Smooth muscle cell (in vitro differentiated cells): ENCODE data around the gene DIO3. TPM values are rescaled to one million over a fixed set of nuclear protein-coding genes. Genes with fewer than 3 reads are reported as not detected.
"Not testable (repeated sequence)": the region's sequence is repeated elsewhere in the genome, so short reads cannot be mapped to it uniquely, and the experiment has no call there.

ENCODE experiments used
- DNase-seq: peaks from one replicate; lab custom pipeline; 2025; ENCODE audit not compliant: unreplicated experiment; lab: John Stamatoyannopoulos, UW
- H2AFZ ChIP-seq: fragments of 200-600 bp; sonication (generic); 2 replicates; pipeline ENCODE4 v1.6.0; 2016; ENCODE audit warnings: antibody characterized with exemption, low read depth, mild to moderate bottlenecking
- H3F3A ChIP-seq: fragments of 200-600 bp; sonication (generic); 2 replicates; pipeline ENCODE4 v1.6.0; 2017; ENCODE audit warnings: antibody characterized with exemption, low read depth
- H3K27ac ChIP-seq: fragments of 200-600 bp; sonication (generic); 2 replicates; pipeline ENCODE4 v1.5.1; 2016; ENCODE audit warnings: low read depth, mild to moderate bottlenecking
- H3K27me3 ChIP-seq: fragments of 200-600 bp; sonication (generic); 2 replicates; pipeline ENCODE4 v1.6.1; 2016; ENCODE audit warnings: low read depth, mild to moderate bottlenecking
- H3K36me3 ChIP-seq: fragments of 200-600 bp; sonication (generic); 2 replicates; pipeline ENCODE4 v1.5.1; 2016; ENCODE audit warnings: low read depth
- H3K4me1 ChIP-seq: fragments of 200-600 bp; sonication (generic); 2 replicates; pipeline ENCODE4 v1.5.1; 2016; ENCODE audit warnings: low read depth
- H3K4me2 ChIP-seq: fragments of 200-600 bp; sonication (generic); 2 replicates; pipeline ENCODE4 v1.6.0; 2016; ENCODE audit warnings: mild to moderate bottlenecking
- H3K4me3 ChIP-seq: fragments of 200-600 bp; sonication (generic); 2 replicates; pipeline ENCODE4 v1.5.1; 2016; ENCODE audit warnings: mild to moderate bottlenecking
- H3K79me2 ChIP-seq: fragments of 200-600 bp; sonication (generic); 2 replicates; pipeline ENCODE4 v1.6.0; 2016; ENCODE audit warnings: low read depth, mild to moderate bottlenecking
- H3K9ac ChIP-seq: fragments of 200-600 bp; sonication (generic); 2 replicates; pipeline ENCODE4 v1.6.0; 2016; ENCODE audit warnings: low read depth
- H3K9me3 ChIP-seq: fragments of 200-600 bp; sonication (generic); replicated peaks from 2 replicates; pipeline ENCODE4 v1.5.1; 2016; ENCODE audit warnings: low read depth
- H4K20me1 ChIP-seq: fragments of 200-600 bp; sonication (generic); 2 replicates; pipeline ENCODE4 v1.6.0; 2016; ENCODE audit warnings: low read depth
- WGBS: methylation state at CpG from one replicate; pipeline ENCODE4 v1.1.7; 2016; ENCODE audit warnings: low lambda C conversion rate; 5-methylcytosine and 5-hydroxymethylcytosine counted together
- polyA plus RNA-seq: library from polyadenylated mRNA; unstranded; fragments of >200 nt; fragmentation: Nextera tagmentation; extraction: Ambion mirVana; gene quantifications from 2 replicates; pipeline ENCODE4 v1.2.1, GENCODE V29; 2016
- total RNA-seq: library from RNA; depleted of rRNA; stranded (reverse); fragments of >200 nt; gene quantifications from 2 replicates; pipeline ENCODE4 v1.2.3, GENCODE V29; 2014
- TF ChIP-seq, protein P1 (sequence below): fragments of 200-600 bp; sonication (generic); IDR thresholded peaks from 2 replicates; pipeline ENCODE4 v1.5.1; 2017; ENCODE audit warnings: borderline replicate concordance, mild to moderate bottlenecking, antibody characterized with exemption; ENCODE audit not compliant: insufficient read depth, poor library complexity, severe bottlenecking

Gene DIO3
- total and polyA plus RNA-seq, 2 experiments from 2014 or later, result 21.0 to 36.5 TPM

GRCh38 chr14:101553931-101554330, 7.4 kb upstream of the DIO3 start:
- H4K20me1 ChIP-seq, result peaks cover 14% of the 10 kb centered on the region
- no peak overlapping the region for H3K4me2 ChIP-seq

GRCh38 chr14:101554991-101555668, 6.2 kb upstream of the DIO3 start:
- H3K9ac ChIP-seq, result no peak overlapping the region
- no peak for DNase-seq
- no peak overlapping the region for H2AFZ ChIP-seq
- peaks cover 5% of the 10 kb centered on the region for H3K27me3 ChIP-seq
- H3K4me3 ChIP-seq, result no peak overlapping the region
- peaks cover 19% of the 10 kb centered on the region for H4K20me1 ChIP-seq
- H3K27ac ChIP-seq, result no peak overlapping the region
- WGBS, result 82% methylated on average over 20 of the region's 20 CpGs
- H3F3A ChIP-seq, result no peaks in the 10 kb centered on the region
- peaks cover 5% of the 10 kb centered on the region for H3K4me1 ChIP-seq
- H3K79me2 ChIP-seq, result peaks cover 18% of the 10 kb centered on the region
- no peaks in the 10 kb centered on the region for H3K9me3 ChIP-seq
- H3K4me2 ChIP-seq, result no peak overlapping the region
- TF ChIP-seq, protein P1, sequence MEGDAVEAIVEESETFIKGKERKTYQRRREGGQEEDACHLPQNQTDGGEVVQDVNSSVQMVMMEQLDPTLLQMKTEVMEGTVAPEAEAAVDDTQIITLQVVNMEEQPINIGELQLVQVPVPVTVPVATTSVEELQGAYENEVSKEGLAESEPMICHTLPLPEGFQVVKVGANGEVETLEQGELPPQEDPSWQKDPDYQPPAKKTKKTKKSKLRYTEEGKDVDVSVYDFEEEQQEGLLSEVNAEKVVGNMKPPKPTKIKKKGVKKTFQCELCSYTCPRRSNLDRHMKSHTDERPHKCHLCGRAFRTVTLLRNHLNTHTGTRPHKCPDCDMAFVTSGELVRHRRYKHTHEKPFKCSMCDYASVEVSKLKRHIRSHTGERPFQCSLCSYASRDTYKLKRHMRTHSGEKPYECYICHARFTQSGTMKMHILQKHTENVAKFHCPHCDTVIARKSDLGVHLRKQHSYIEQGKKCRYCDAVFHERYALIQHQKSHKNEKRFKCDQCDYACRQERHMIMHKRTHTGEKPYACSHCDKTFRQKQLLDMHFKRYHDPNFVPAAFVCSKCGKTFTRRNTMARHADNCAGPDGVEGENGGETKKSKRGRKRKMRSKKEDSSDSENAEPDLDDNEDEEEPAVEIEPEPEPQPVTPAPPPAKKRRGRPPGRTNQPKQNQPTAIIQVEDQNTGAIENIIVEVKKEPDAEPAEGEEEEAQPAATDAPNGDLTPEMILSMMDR, result no peak
- no peaks in the 10 kb centered on the region for H3K36me3 ChIP-seq

More at GRCh38 chr14:101553931-101554330, 7.4 kb upstream of the DIO3 start:
- Histone ChIP-seq H2AFZ (no peak overlapping the region), H3K4me1 (peaks cover 2% of the 10 kb centered on the region), H3K9ac (no peak overlapping the region), H3K79me2 (peaks cover 6% of the 10 kb centered on the region), H3F3A (no peaks in the 10 kb centered on the region), H3K4me3 (no peak overlapping the region), H3K27ac (no peak overlapping the region), H3K9me3 (no peaks in the 10 kb centered on the region), H3K36me3 (no peaks in the 10 kb centered on the region), H3K27me3 (no peaks in the 10 kb centered on the region)
- DNase-seq, result no peak
- WGBS, result 97% methylated on average over 6 of the region's 6 CpGs
- TF ChIP-seq, protein P1, result no peak

GRCh38 chr14:101555669-101556043, 5.6 kb upstream of the DIO3 start:
- H3K27me3 ChIP-seq, H3K27ac ChIP-seq, H3F3A ChIP-seq, H3K4me2 ChIP-seq, H3K36me3 ChIP-seq, DNase-seq, H2AFZ ChIP-seq, H3K9me3 ChIP-seq, H3K9ac ChIP-seq, H3K4me1 ChIP-seq, H3K4me3 ChIP-seq: not testable (repeated sequence)
- peaks cover 19% of the 10 kb centered on the region for H4K20me1 ChIP-seq
- 90% methylated on average over 5 of the region's 5 CpGs for WGBS
- H3K79me2 ChIP-seq, result peaks cover 18% of the 10 kb centered on the region

- Histone ChIP-seq H3K27ac (no peak overlapping the region), H3K9ac (no peak overlapping the region), H3K4me3 (no peak overlapping the region), H3K4me2 (no peak overlapping the region), H3F3A (no peaks in the 10 kb centered on the region), H4K20me1 (peaks cover 19% of the 10 kb centered on the region), H2AFZ (no peak overlapping the region), H3K4me1 (peaks cover 5% of the 10 kb centered on the region), H3K9me3 (no peaks in the 10 kb centered on the region), H3K79me2 (peaks cover 18% of the 10 kb centered on the region), H3K27me3 (peaks cover 5% of the 10 kb centered on the region), H3K36me3 (no peaks in the 10 kb centered on the region)
- WGBS, result 94% methylated on average over 10 of the region's 10 CpGs
- TF ChIP-seq, protein P1, result no peak
- no peak for DNase-seq
These were observed 5.2 kb upstream of the DIO3 start for GRCh38 chr14:101556131-101556530.
